Measurements from ENCODE around the gene ZNF668.
A peak's percentile ranks its signal among the peaks of the same experiment; 100 is the strongest.

Gene ZNF668

GRCh38 chr16:31073970-31074813, at the start of gene ZNF668, which contains the start of gene ZNF646:
ZNF668 (minus strand) TSS chr16:31074240; CDS start chr16:31064459, 9,781 bp downstream.
ZNF646 (plus strand) TSS chr16:31074422; CDS start chr16:31076325, 1,903 bp downstream.
- ATAC-seq, result peak; percentile 80 to 81

- ATAC-seq, result no peak
Measured at GRCh38 chr16:31120129-31120528, 46.1 kb upstream of the ZNF668 start.

- ATAC-seq, result no peak
Measured at GRCh38 chr16:31118223-31119155, 44.4 kb upstream of the ZNF668 start.

DNA sequence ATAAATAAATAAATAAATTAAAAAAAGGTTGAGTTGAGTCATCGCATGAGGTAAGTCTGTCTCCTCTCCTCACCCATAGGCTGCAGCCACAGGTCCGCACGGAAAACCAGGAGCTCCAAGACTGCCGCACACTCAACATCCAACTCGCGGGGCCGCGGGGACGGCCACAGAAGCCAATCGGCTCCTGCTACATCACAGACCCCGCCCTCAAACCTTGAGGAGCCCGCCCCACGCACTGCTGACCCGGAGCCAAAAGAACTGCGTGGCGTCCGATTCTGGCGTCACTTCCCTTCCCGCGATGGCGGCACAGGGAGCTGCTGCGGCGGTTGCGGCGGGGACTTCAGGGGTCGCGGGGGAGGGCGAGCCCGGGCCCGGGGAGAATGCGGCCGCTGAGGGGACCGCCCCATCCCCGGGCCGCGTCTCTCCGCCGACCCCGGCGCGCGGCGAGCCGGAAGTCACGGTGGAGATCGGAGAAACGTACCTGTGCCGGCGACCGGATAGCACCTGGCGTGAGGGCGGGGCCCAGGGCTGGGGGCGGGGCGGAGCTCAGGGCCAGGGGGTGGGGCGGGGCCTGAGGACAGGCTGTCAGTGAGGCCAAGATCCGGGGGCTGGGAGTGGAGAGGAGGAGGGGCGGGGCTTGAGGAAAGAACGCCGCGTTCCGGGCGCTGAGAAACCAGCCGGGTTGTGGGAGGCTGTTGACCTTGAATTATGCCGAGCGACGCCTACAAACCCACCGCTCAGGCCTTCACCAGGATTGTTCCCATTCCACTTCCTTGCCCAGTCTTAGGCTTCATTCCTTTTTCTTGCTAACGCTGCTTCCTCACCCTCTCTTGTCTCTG, 43.6 kb upstream of the ZNF668 start, which contains the start of gene KAT8:
KAT8 (plus strand) TSS at position 281 of the 839 bp plus-strand sequence; CDS start at position 299, 18 bp downstream.
- ATAC-seq, result peak; percentile 94

DNA sequence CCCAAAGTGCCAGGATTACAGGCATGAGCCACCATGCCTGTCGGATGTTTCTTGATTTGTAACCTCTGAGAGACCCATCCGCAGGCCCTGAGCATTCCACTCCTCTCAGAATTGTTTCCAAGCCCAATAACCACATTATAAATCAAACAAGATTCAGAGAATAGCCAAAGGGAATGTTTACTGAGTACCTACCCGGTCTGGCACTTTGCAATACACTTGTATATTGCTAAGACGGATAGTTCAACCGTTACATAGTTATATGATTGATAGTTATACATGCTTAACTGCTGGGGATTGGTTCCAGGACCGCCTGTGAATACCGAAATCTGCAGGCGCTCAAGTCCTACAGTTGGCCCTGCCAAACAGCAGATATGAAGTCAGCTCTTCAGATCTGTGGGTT, 40.4 kb upstream of the ZNF668 start:
- ATAC-seq, result no peak

GRCh38 chr16:31113121-31114120, 39.4 kb upstream of the ZNF668 start:
- ATAC-seq, result no peak

GRCh38 chr16:31112711-31113110, 38.7 kb upstream of the ZNF668 start:
- ATAC-seq, result no peak

GRCh38 chr16:31111881-31112466, 37.9 kb upstream of the ZNF668 start:
- no peak for ATAC-seq

- no peak for ATAC-seq
Measured at GRCh38 chr16:31110106-31111034, 36.3 kb upstream of the ZNF668 start.

DNA sequence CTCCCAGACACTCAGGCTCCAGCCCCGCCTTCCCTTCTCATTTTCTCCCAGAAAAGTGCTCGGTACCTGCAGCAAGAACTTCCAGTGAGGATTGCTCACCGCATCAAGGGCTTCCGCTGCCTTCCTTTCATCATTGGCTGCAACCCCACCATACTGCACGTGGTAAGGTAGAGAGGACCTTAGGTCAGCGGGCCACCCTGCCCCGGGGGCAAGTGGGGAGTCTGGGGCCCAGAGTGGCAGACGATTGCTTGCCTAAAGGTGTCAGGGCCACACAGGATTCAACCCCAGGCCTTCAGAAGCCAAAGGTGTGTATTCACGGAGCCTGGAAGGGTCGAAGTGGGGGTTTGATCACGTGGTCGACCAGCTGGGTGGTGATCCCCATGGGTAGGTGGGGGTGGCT, 35.6 kb upstream of the ZNF668 start:
- no peak for ATAC-seq

DNA sequence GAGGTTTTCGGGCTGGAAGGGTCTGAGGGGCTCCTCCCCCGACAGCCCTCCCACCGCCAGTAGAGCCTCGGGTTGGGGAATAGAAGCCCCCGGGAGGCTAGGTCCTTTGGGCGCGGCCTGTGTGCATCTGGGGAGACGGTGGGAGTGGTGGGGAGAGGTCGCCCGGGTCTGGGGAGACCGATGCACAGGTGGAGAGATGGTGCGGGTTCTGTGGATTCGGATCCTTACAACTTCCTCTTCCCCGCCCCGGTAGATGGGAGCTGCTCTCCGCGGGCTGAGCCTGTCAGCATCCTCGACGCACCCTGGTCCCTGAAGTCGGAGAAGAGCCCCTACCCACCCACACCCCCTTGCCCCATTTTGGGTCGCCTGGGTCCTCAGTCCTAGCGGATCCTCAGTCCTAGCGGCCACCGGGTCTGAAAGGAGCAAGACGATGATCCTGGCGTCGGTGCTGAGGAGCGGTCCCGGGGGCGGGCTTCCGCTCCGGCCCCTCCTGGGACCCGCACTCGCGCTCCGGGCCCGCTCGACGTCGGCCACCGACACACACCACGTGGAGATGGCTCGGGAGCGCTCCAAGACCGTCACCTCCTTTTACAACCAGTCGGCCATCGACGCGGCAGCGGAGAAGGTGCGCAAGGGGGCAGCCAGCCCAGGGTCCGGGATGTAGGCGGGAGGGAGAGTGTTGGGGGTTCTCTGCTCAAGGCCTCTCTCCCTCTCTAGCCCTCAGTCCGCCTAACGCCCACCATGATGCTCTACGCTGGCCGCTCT, 34.9 kb upstream of the ZNF668 start:
- no peak for ATAC-seq

DNA sequence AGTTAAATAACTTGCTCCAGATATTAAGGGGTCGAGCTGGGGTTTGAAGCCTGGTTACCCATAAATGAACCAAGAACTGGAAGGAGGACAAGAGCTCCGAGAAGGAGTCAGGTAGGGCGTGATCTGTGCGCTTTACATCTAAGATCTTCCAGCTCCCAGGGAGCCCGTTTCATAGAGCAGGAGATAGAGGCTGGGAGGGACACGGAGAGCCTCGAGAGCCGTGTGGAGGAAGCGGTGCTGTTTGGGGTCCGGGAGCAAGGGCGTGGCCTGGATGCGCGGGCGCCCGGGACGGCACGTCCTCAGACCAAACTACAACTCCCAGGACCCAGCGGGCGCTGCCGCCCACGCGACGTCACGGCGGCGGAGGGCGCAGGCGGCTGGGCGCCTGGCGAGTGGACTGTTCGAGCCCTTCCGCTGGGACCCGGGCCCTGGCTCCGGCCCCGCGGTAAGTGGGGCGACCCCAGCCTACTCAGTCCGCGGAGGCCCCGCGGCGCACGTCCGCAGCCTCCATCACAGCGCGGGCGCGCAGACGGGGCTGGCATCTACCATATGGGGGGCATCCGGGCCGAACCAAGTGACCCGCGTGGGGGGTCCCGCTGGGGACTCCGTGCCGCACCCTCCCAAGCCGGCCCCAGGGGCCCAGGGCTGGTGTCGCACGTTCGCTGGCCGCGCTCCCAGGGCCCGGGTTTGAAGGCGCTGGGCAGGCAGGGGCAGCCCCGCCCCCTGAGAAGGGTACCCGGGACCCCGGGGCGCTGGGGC, 34.2 kb upstream of the ZNF668 start, which contains the start of gene BCKDK:
BCKDK (plus strand) TSS at position 352 of the 759 bp plus-strand sequence. CDS start 838 bp downstream, outside the sequence.
- peak; percentile 84 to 87 for ATAC-seq

DNA sequence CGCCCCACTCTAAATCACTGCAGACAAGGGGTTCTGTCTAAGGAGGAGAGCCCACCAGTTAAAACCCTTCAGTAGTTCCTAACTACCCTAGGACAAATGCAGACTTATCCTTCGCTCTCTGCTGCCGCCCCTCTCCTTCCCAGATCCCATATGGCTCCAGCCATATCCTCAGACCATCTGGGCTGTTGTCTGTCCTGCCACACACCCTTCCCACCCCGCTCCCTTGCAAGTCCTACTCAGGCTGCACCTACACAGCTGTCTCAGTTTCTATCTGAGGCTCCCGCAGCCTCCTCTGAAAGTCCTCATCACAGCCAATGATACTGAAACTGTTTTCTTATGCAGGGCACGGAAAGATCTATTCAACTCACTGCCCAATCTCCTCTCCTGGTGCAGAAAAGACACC, 33.4 kb upstream of the ZNF668 start:
- ATAC-seq, result peak; percentile 65 to 68

GRCh38 chr16:31106509-31107464, 32.7 kb upstream of the ZNF668 start:
- no peak for ATAC-seq

DNA sequence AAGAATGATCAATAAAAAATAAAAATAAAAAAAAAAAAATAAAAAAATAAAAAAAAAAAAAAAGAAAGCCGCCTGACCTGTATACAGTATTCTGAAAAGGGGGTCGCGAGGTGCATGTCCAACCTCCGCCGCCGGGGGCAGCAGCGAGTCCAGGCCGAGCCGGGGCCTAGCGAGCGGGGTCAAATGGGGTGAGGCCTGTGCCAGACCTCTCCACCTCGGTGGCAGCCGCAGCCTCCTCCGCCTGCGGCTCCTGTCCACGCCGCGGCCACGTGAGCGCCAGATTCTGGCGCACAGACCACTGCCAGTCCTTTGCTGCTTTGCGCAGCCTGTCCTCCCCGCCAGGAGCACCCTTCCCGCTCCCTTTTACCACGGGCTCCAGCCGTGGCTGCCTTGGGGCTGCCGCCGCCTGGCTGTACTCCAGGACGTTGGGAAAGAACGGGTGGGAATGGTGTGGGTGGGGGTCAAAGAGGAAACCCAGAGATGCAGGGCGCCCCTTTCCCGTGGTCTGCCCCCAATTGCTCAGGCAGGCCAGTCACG, 31.7 kb upstream of the ZNF668 start:
- ATAC-seq, result peak; percentile 55 to 67
